Measurements from ENCODE around the gene AGXT. TPM values are rescaled to one million over a fixed set of nuclear protein-coding genes. Genes with fewer than 3 reads are reported as not detected.

The AGXT gene
- total and polyA plus RNA-seq, 9 donors = 0.13 to 0.30 (median 0.19) TPM; not detected in 6

GRCh38 chr2:240831594-240832204 is 36.9 kb upstream of the AGXT start:
- H3K27ac ChIP-seq (ENCODE audit: low read length) = no peak overlapping the region
- no peak overlapping the region for H3K4me3 ChIP-seq (ENCODE audit: low read length)
- peaks cover 46% of the 10 kb centered on the region for H3K27me3 ChIP-seq (ENCODE audit: control insufficient read depth, insufficient read depth, low read length)
- no peak for DNase-seq
- no peaks in the 10 kb centered on the region for H3K9me3 ChIP-seq (replicated peaks; ENCODE audit: control insufficient read depth, low read depth, low read length)
- no peaks in the 10 kb centered on the region for H3K36me3 ChIP-seq (ENCODE audit: control insufficient read depth, insufficient read depth, low read length)
- H3K4me1 ChIP-seq (ENCODE audit: control insufficient read depth, insufficient read depth, low read length) = peaks cover 17% of the 10 kb centered on the region
- 4% methylated on average over 25 of the region's 27 CpGs for WGBS (ENCODE audit: insufficient coverage)

DNA sequence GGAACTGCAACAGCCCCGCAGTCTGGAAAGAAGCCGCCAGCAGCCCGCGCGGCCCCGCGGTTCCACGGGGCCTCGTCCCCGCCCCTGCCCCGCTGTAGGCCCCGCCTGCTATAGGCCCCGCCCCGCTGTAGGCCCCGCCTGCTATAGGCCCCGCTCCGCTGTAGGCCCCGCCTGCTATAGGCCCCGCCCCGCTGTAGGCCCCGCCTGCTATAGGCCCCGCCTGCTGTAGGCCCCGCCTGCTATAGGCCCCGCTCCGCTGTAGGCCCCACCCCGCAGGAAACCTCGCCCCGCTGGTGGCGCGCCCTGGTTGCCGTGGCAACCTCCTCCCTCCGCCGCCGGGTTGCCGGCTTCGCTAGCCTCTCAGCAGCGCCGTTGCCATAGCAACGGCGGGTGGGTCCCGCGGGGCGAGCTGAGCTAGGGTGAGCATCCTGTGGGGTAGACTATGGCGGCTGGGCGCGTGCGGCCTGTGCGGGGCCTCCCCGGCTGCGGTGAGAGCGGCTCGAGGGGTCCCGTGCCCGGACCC is 36.4 kb upstream of the AGXT start:
- Histone ChIP-seq H3K4me1 (ENCODE audit: control insufficient read depth, insufficient read depth, low read length) (peaks cover 23% of the 10 kb centered on the region), H3K36me3 (ENCODE audit: control insufficient read depth, insufficient read depth, low read length) (no peaks in the 10 kb centered on the region), H3K9me3 (replicated peaks; ENCODE audit: control insufficient read depth, low read depth, low read length) (no peaks in the 10 kb centered on the region), H3K27me3 (ENCODE audit: control insufficient read depth, insufficient read depth, low read length) (peaks cover 44% of the 10 kb centered on the region), H3K4me3 (ENCODE audit: low read length) (no peak overlapping the region), H3K27ac (ENCODE audit: low read length) (no peak overlapping the region)
- WGBS (ENCODE audit: insufficient coverage) = 2% methylated on average over 44 of the region's 54 CpGs
- DNase-seq = peak; percentile 90

DNA sequence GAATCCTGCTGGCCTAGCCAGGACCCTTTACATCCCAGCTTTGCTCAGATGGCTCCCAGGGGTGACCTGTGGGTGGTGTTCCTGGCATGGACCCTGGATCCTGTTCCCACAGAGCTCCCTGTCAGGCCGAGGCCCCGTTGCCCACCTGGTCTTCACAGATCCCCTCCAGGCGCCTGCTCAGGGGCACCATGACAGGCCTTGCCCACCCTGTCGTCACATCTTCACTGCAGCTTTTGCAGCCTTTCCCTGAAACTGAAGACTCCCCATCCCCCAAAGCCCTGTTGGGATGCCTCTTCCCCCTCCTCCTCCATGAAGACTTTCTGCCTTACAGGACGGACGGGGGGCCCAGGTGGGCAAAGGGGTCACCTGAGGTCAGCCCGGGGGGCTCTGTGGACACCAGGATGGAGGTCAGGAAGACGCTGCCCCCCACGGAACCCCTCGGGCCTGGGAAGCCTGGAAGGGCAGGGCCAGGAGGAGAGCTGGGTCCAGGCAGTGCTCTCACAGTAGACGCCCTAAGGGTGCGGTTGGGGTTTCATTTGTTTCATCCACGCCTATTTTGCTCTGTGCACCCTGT is 35.6 kb upstream of the AGXT start:
- peaks cover 45% of the 10 kb centered on the region for H3K27me3 ChIP-seq (ENCODE audit: control insufficient read depth, insufficient read depth, low read length)
- 61% methylated on average over 10 of the region's 13 CpGs for WGBS (ENCODE audit: insufficient coverage)
- H3K27ac ChIP-seq (ENCODE audit: low read length) = no peak overlapping the region
- no peaks in the 10 kb centered on the region for H3K9me3 ChIP-seq (replicated peaks; ENCODE audit: control insufficient read depth, low read depth, low read length)
- H3K4me3 ChIP-seq (ENCODE audit: low read length) = no peak overlapping the region
- H3K36me3 ChIP-seq (ENCODE audit: control insufficient read depth, insufficient read depth, low read length) = no peaks in the 10 kb centered on the region
- no peak for DNase-seq
- H3K4me1 ChIP-seq (ENCODE audit: control insufficient read depth, insufficient read depth, low read length) = peaks cover 27% of the 10 kb centered on the region

DNA sequence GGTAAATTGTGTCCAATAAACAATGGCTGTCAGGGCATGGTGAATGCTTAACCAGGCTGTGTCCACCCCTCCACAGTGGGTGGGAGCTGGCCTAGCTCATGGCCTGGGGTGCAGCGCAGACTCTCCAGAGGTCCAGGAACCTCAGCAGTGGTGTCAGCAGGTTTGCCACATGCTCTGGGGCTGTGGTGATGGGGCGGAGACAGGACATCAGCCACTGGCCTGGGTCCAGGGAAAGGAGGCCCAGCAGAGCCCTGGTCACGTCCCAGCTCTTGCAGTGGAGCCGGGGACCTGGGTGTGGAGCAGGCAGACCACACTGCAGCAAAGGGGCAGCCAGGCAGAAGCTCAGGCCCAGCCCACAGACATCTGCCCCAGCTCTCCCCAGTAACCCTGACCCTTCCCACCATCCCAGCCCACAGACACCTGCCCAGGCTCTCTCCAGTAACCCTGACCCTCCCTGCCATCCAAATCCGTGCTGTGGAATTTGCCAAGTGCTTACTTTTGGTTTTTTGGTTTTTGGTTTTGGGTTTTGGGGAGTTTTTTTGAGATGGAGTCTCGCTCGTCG is 34.8 kb upstream of the AGXT start:
- no peaks in the 10 kb centered on the region for H3K9me3 ChIP-seq (replicated peaks; ENCODE audit: control insufficient read depth, low read depth, low read length)
- H3K4me3 ChIP-seq (ENCODE audit: low read length) = no peak overlapping the region
- no peak for DNase-seq
- H3K36me3 ChIP-seq (ENCODE audit: control insufficient read depth, insufficient read depth, low read length) = no peaks in the 10 kb centered on the region
- H3K4me1 ChIP-seq (ENCODE audit: control insufficient read depth, insufficient read depth, low read length) = peaks cover 27% of the 10 kb centered on the region
- no peak overlapping the region for H3K27ac ChIP-seq (ENCODE audit: low read length)
- peaks cover 40% of the 10 kb centered on the region for H3K27me3 ChIP-seq (ENCODE audit: control insufficient read depth, insufficient read depth, low read length)
- 69% methylated on average over 4 of the region's 8 CpGs for WGBS (ENCODE audit: insufficient coverage)

- no peaks in the 10 kb centered on the region for H3K36me3 ChIP-seq (ENCODE audit: control insufficient read depth, insufficient read depth, low read length)
- peaks cover 27% of the 10 kb centered on the region for H3K4me1 ChIP-seq (ENCODE audit: control insufficient read depth, insufficient read depth, low read length)
- no peak overlapping the region for H3K27ac ChIP-seq (ENCODE audit: low read length)
- H3K4me3 ChIP-seq (ENCODE audit: low read length) = no peak overlapping the region
- H3K27me3 ChIP-seq (ENCODE audit: control insufficient read depth, insufficient read depth, low read length) = peaks cover 43% of the 10 kb centered on the region
- WGBS (ENCODE audit: insufficient coverage) = 84% methylated on average over 3 of the region's 6 CpGs
- H3K9me3 ChIP-seq (replicated peaks; ENCODE audit: control insufficient read depth, low read depth, low read length) = no peaks in the 10 kb centered on the region
- DNase-seq = no peak
Measured at GRCh38 chr2:240834377-240834975, 34.1 kb upstream of the AGXT start.

GRCh38 chr2:240835528-240835927 is 33.1 kb upstream of the AGXT start:
- WGBS (ENCODE audit: insufficient coverage) = 80% methylated on average over 7 of the region's 9 CpGs
- no peaks in the 10 kb centered on the region for H3K36me3 ChIP-seq (ENCODE audit: control insufficient read depth, insufficient read depth, low read length)
- no peak for DNase-seq
- H3K4me1 ChIP-seq (ENCODE audit: control insufficient read depth, insufficient read depth, low read length) = peaks cover 27% of the 10 kb centered on the region
- no peaks in the 10 kb centered on the region for H3K9me3 ChIP-seq (replicated peaks; ENCODE audit: control insufficient read depth, low read depth, low read length)
- no peak overlapping the region for H3K4me3 ChIP-seq (ENCODE audit: low read length)
- H3K27ac ChIP-seq (ENCODE audit: low read length) = no peak overlapping the region
- peaks cover 36% of the 10 kb centered on the region for H3K27me3 ChIP-seq (ENCODE audit: control insufficient read depth, insufficient read depth, low read length)

GRCh38 chr2:240836781-240837467 is 31.7 kb upstream of the AGXT start:
- Histone ChIP-seq H3K9me3 (replicated peaks; ENCODE audit: control insufficient read depth, low read depth, low read length) (no peaks in the 10 kb centered on the region), H3K4me1 (ENCODE audit: control insufficient read depth, insufficient read depth, low read length) (peaks cover 23% of the 10 kb centered on the region), H3K27me3 (ENCODE audit: control insufficient read depth, insufficient read depth, low read length) (peaks cover 30% of the 10 kb centered on the region), H3K36me3 (ENCODE audit: control insufficient read depth, insufficient read depth, low read length) (no peaks in the 10 kb centered on the region), H3K27ac (ENCODE audit: low read length) (no peak overlapping the region), H3K4me3 (ENCODE audit: low read length) (no peak overlapping the region)
- 27% methylated on average over 14 of the region's 17 CpGs for WGBS (ENCODE audit: insufficient coverage)
- DNase-seq = peak; percentile 76

GRCh38 chr2:240837621-240838020 is 31.0 kb upstream of the AGXT start:
- WGBS (ENCODE audit: insufficient coverage) = 40% methylated on average over 1 of the region's 4 CpGs
- no peak for DNase-seq
- peaks cover 20% of the 10 kb centered on the region for H3K4me1 ChIP-seq (ENCODE audit: control insufficient read depth, insufficient read depth, low read length)
- H3K4me3 ChIP-seq (ENCODE audit: low read length) = no peak overlapping the region
- no peaks in the 10 kb centered on the region for H3K9me3 ChIP-seq (replicated peaks; ENCODE audit: control insufficient read depth, low read depth, low read length)
- no peak overlapping the region for H3K27ac ChIP-seq (ENCODE audit: low read length)
- peaks cover 29% of the 10 kb centered on the region for H3K27me3 ChIP-seq (ENCODE audit: control insufficient read depth, insufficient read depth, low read length)
- H3K36me3 ChIP-seq (ENCODE audit: control insufficient read depth, insufficient read depth, low read length) = no peaks in the 10 kb centered on the region

GRCh38 chr2:240839152-240840143 is 29.2 kb upstream of the AGXT start:
- 78% methylated on average over 20 of the region's 28 CpGs for WGBS (ENCODE audit: insufficient coverage)
- no peaks in the 10 kb centered on the region for H3K9me3 ChIP-seq (replicated peaks; ENCODE audit: control insufficient read depth, low read depth, low read length)
- H3K4me1 ChIP-seq (ENCODE audit: control insufficient read depth, insufficient read depth, low read length) = peaks cover 15% of the 10 kb centered on the region
- H3K27ac ChIP-seq (ENCODE audit: low read length) = no peak overlapping the region
- H3K4me3 ChIP-seq (ENCODE audit: low read length) = no peak overlapping the region
- no peak for DNase-seq
- H3K36me3 ChIP-seq (ENCODE audit: control insufficient read depth, insufficient read depth, low read length) = no peaks in the 10 kb centered on the region
- H3K27me3 ChIP-seq (ENCODE audit: control insufficient read depth, insufficient read depth, low read length) = peaks cover 26% of the 10 kb centered on the region
